Trophoblast cell (in vitro differentiated cells and primary cell): ENCODE results near the gene PCF11.

Experiments used
- DNase-seq, 2 donors: peaks; one replicate each; pipeline ENCODE4 v3.0.0-alpha.2; 2016
- H2AFZ ChIP-seq: 2 replicates; pipeline ENCODE4 v1.6.1; 2013; ENCODE audit warnings: low read length, moderate library complexity, mild to moderate bottlenecking; ENCODE audit not compliant: insufficient read depth, poor library complexity
- H2AK5ac ChIP-seq: 2 replicates; pipeline ENCODE4 v1.6.1; 2013; ENCODE audit warnings: mild to moderate bottlenecking, low read length
- H2BK120ac ChIP-seq: 2 replicates; pipeline ENCODE4 v1.6.1; 2013; ENCODE audit warnings: low read length, mild to moderate bottlenecking, moderate library complexity; ENCODE audit not compliant: insufficient read depth, poor library complexity
- H2BK12ac ChIP-seq: 2 replicates; pipeline ENCODE4 v1.6.1; 2013; ENCODE audit warnings: mild to moderate bottlenecking, low read length, moderate library complexity
- H2BK5ac ChIP-seq: 2 replicates; pipeline ENCODE4 v1.6.1; 2013; ENCODE audit warnings: low read length, low read depth, moderate library complexity, mild to moderate bottlenecking; ENCODE audit not compliant: poor library complexity
- H3K14ac ChIP-seq: 2 replicates; pipeline ENCODE4 v1.6.1; 2013; ENCODE audit warnings: mild to moderate bottlenecking, low read length
- H3K18ac ChIP-seq: 2 replicates; pipeline ENCODE4 v1.6.1; 2013; ENCODE audit warnings: mild to moderate bottlenecking, low read length
- H3K23ac ChIP-seq: 2 replicates; pipeline ENCODE4 v1.6.1; 2013; ENCODE audit warnings: low read length
- H3K27ac ChIP-seq: 2 replicates; pipeline ENCODE4 v1.5.1; 2013; ENCODE audit warnings: low read depth, mild to moderate bottlenecking, inconsistent platforms, low read length, moderate library complexity
- H3K27me3 ChIP-seq: 2 replicates; pipeline ENCODE4 v1.6.1; 2013; ENCODE audit warnings: inconsistent platforms, mild to moderate bottlenecking, low read length, moderate library complexity; ENCODE audit not compliant: insufficient read depth
- H3K36me3 ChIP-seq, 2 experiments: 1 replicate in 1 of 2; 2 replicates in 1 of 2; pipeline ENCODE4 v1.6.1; 2013; ENCODE audit warnings: low read length in 2 of 2, mild to moderate bottlenecking in 2 of 2, moderate library complexity in 1 of 2; ENCODE audit not compliant: insufficient read depth in 2 of 2, control insufficient read depth in 1 of 2
- H3K4ac ChIP-seq: 2 replicates; pipeline ENCODE4 v1.6.1; 2013; ENCODE audit warnings: low read depth, mild to moderate bottlenecking, low read length, moderate library complexity
- H3K4me1 ChIP-seq, 2 experiments: 1 replicate in 1 of 2; 2 replicates in 1 of 2; pipeline ENCODE4 v1.6.1; 2013; ENCODE audit warnings: low read length in 2 of 2, mild to moderate bottlenecking in 2 of 2, moderate library complexity in 1 of 2; ENCODE audit not compliant: insufficient read depth in 2 of 2, control insufficient read depth in 1 of 2
- H3K4me2 ChIP-seq: 2 replicates; pipeline ENCODE4 v1.6.1; 2013; ENCODE audit warnings: inconsistent platforms, mild to moderate bottlenecking, low read length, moderate library complexity
- H3K4me3 ChIP-seq: 2 replicates; pipeline ENCODE4 v1.5.1; 2013; ENCODE audit warnings: mild to moderate bottlenecking, low read depth, low read length, inconsistent platforms
- H3K79me1 ChIP-seq: one replicate; pipeline ENCODE4 v1.6.1; 2013; ENCODE audit warnings: low read length
- H3K79me2 ChIP-seq: 2 replicates; pipeline ENCODE4 v1.6.1; 2013; ENCODE audit warnings: low read length, mild to moderate bottlenecking; ENCODE audit not compliant: control insufficient read depth, insufficient read depth, poor library complexity
- H3K9ac ChIP-seq: 2 replicates; pipeline ENCODE4 v1.6.1; 2013; ENCODE audit warnings: mild to moderate bottlenecking, low read length
- H3K9me3 ChIP-seq: 2 replicates; pipeline ENCODE4 v1.6.1; 2013; ENCODE audit warnings: low read depth, mild to moderate bottlenecking, control low read depth, inconsistent platforms, low read length; ENCODE audit not compliant: insufficient read depth
- H4K12ac ChIP-seq: 2 replicates; pipeline ENCODE4 v1.6.1; 2013; ENCODE audit warnings: low read depth, mild to moderate bottlenecking, low read length, moderate library complexity
- H4K8ac ChIP-seq: 2 replicates; pipeline ENCODE4 v1.6.1; 2013; ENCODE audit warnings: low read depth, mild to moderate bottlenecking, low read length, moderate library complexity
- H4K91ac ChIP-seq: one replicate; pipeline ENCODE4 v1.6.1; 2013; ENCODE audit warnings: low read depth, mild to moderate bottlenecking, low read length, moderate library complexity
- WGBS: extraction: QIAGEN DNeasy Blood & Tissue Kit; methylation state at CpG from one replicate; pipeline ENCODE4 v1.1.7; 2013; ENCODE audit warnings: missing lambda C conversion rate; ENCODE audit not compliant: insufficient read length, insufficient coverage; ENCODE audit errors: extremely low coverage; 5-methylcytosine and 5-hydroxymethylcytosine counted together

Gene PCF11

GRCh38 chr11:83162377-83162776, 5.4 kb downstream of the PCF11 start:
- Histone ChIP-seq H3K79me1 (peaks cover 7% of the 10 kb centered on the region), H2BK12ac (no peak overlapping the region), H2BK5ac (no peak overlapping the region), H3K4ac (no peak overlapping the region), H4K8ac (no peak overlapping the region), H3K4me1 (peaks cover 4 to 6% of the 10 kb centered on the region in 2 experiments), H3K27me3 (no peaks in the 10 kb centered on the region), H3K23ac (no peak overlapping the region), H3K4me2 (no peak overlapping the region), H3K4me3 (no peak overlapping the region), H3K27ac (no peak overlapping the region), H3K14ac (no peak overlapping the region), H4K91ac (no peak overlapping the region), H3K79me2 (peaks cover 13% of the 10 kb centered on the region), H3K18ac (no peak overlapping the region), H2AFZ (no peak overlapping the region), H3K36me3 (peaks cover 5 to 16% of the 10 kb centered on the region in 2 experiments), H3K9me3 (no peaks in the 10 kb centered on the region), H2AK5ac (no peak overlapping the region), H3K9ac (no peak overlapping the region), H4K12ac (no peak overlapping the region), H2BK120ac (no peak overlapping the region)
- no CpG with 5 or more reads among the region's 2 CpGs for WGBS
- no peak for DNase-seq

- peaks cover 6% of the 10 kb centered on the region for H3K79me2 ChIP-seq
- peaks cover 17 to 31% of the 10 kb centered on the region in 2 experiments for H3K36me3 ChIP-seq
- DNase-seq = no peak
- H3K4me1 ChIP-seq = peaks cover 0 to 4% of the 10 kb centered on the region in 2 experiments
- H3K14ac ChIP-seq = no peak overlapping the region
- no peak overlapping the region for H2BK120ac ChIP-seq
- no peaks in the 10 kb centered on the region for H3K79me1 ChIP-seq
- no CpG with 5 or more reads among the region's 11 CpGs for WGBS
- no peak overlapping the region for H4K8ac ChIP-seq
- no peaks in the 10 kb centered on the region for H3K9me3 ChIP-seq
- H2AK5ac ChIP-seq = no peak overlapping the region
- H3K9ac ChIP-seq = no peak overlapping the region
- no peak overlapping the region for H3K4me2 ChIP-seq
- H3K18ac ChIP-seq = no peak overlapping the region
- no peak overlapping the region for H3K4me3 ChIP-seq
- no peak overlapping the region for H4K12ac ChIP-seq
- no peak overlapping the region for H3K4ac ChIP-seq
- H2AFZ ChIP-seq = no peak overlapping the region
- H2BK12ac ChIP-seq = no peak overlapping the region
- H3K27ac ChIP-seq = no peak overlapping the region
- H3K27me3 ChIP-seq = no peaks in the 10 kb centered on the region
- H4K91ac ChIP-seq = no peak overlapping the region
- H2BK5ac ChIP-seq = no peak overlapping the region
- H3K23ac ChIP-seq = no peak overlapping the region
Observed at GRCh38 chr11:83166193-83166866, 9.4 kb downstream of the PCF11 start.

- H4K8ac ChIP-seq = no peak overlapping the region
- no peaks in the 10 kb centered on the region for H3K9me3 ChIP-seq
- H3K18ac ChIP-seq = no peak overlapping the region
- H3K4ac ChIP-seq = peak overlapping the region; percentile 26
- no peak overlapping the region for H4K12ac ChIP-seq
- peaks cover 6% of the 10 kb centered on the region for H3K79me2 ChIP-seq
- H2AK5ac ChIP-seq = no peak overlapping the region
- no peak overlapping the region for H2AFZ ChIP-seq
- H3K27me3 ChIP-seq = no peaks in the 10 kb centered on the region
- H3K36me3 ChIP-seq = peaks cover 21 to 37% of the 10 kb centered on the region in 2 experiments
- no peak overlapping the region for H4K91ac ChIP-seq
- H3K9ac ChIP-seq = no peak overlapping the region
- H3K4me3 ChIP-seq = no peak overlapping the region
- DNase-seq = no peak
- H3K4me2 ChIP-seq = no peak overlapping the region
- H3K27ac ChIP-seq = no peak overlapping the region
- H3K4me1 ChIP-seq = peaks cover 0 to 4% of the 10 kb centered on the region in 2 experiments
- H2BK5ac ChIP-seq = no peak overlapping the region
- H3K23ac ChIP-seq = no peak overlapping the region
- H3K79me1 ChIP-seq = no peaks in the 10 kb centered on the region
- H2BK12ac ChIP-seq = no peak overlapping the region
- H2BK120ac ChIP-seq = no peak overlapping the region
- no CpG with 5 or more reads among the region's 5 CpGs for WGBS
- no peak overlapping the region for H3K14ac ChIP-seq
Observed at GRCh38 chr11:83168756-83169155, 11.8 kb downstream of the PCF11 start.

GRCh38 chr11:83170865-83171264, 13.9 kb downstream of the PCF11 start:
- Histone ChIP-seq H4K91ac (no peak overlapping the region), H4K8ac (no peak overlapping the region), H2BK120ac (no peak overlapping the region), H2AFZ (no peak overlapping the region), H3K27ac (no peak overlapping the region), H3K23ac (no peak overlapping the region), H3K18ac (no peak overlapping the region), H3K9ac (no peak overlapping the region), H3K4me2 (no peak overlapping the region), H3K9me3 (no peaks in the 10 kb centered on the region), H2AK5ac (no peak overlapping the region), H3K4ac (no peak overlapping the region), H3K36me3 (peaks cover 26 to 39% of the 10 kb centered on the region in 2 experiments), H2BK12ac (no peak overlapping the region), H2BK5ac (no peak overlapping the region), H4K12ac (no peak overlapping the region), H3K14ac (no peak overlapping the region), H3K79me2 (peaks cover 6% of the 10 kb centered on the region), H3K79me1 (no peaks in the 10 kb centered on the region), H3K4me1 (peaks cover 0 to 4% of the 10 kb centered on the region in 2 experiments), H3K4me3 (no peak overlapping the region), H3K27me3 (no peaks in the 10 kb centered on the region)
- WGBS = no CpG with 5 or more reads among the region's 2 CpGs
- DNase-seq = no peak
